ENCODE data around the gene CDH13. TPM values are rescaled to one million over a fixed set of nuclear protein-coding genes. Genes with fewer than 3 reads are reported as not detected.

The CDH13 gene
- polyA plus RNA-seq, 3 donors = 1.0 to 7.7 (median 2.8) TPM

- 73 to 91% (median 83%) methylated on average over 3 of the region's 3 CpGs for WGBS, 3 donors
- no peak overlapping the region for H3K27ac ChIP-seq (ENCODE audit: low read depth, low read length)
Observed at GRCh38 chr16:83443972-83444371, 817.2 kb downstream of the CDH13 start.

- 32 to 85% (median 69%) methylated on average over 2 of the region's 2 CpGs for WGBS, 3 donors
- no peak overlapping the region for H3K27ac ChIP-seq (ENCODE audit: low read depth, low read length)
Observed at GRCh38 chr16:83447560-83447959, 820.8 kb downstream of the CDH13 start.

- no peak overlapping the region for H3K27ac ChIP-seq (ENCODE audit: low read depth, low read length)
- 69 to 84% (median 83%) methylated on average over 12 of the region's 12 CpGs for WGBS, 3 donors
Observed at GRCh38 chr16:83449861-83450260, 823.1 kb downstream of the CDH13 start.

GRCh38 chr16:83453977-83454376 lies 827.2 kb downstream of the CDH13 start:
- no peak overlapping the region for H3K27ac ChIP-seq (ENCODE audit: low read depth, low read length)
- 49 to 68% (median 57%) methylated on average over 2 of the region's 2 CpGs for WGBS, 3 donors

- WGBS, 3 donors = 64 to 83% (median 81%) methylated on average over 6 of the region's 6 CpGs
- no peak overlapping the region for H3K27ac ChIP-seq (ENCODE audit: low read depth, low read length)
Observed at GRCh38 chr16:83455716-83456115, 828.9 kb downstream of the CDH13 start.

- H3K27ac ChIP-seq (ENCODE audit: low read depth, low read length) = no peak overlapping the region
- WGBS, 3 donors = 63 to 78% (median 75%) methylated on average over 8 of the region's 8 CpGs
Observed at GRCh38 chr16:83456934-83457333, 830.2 kb downstream of the CDH13 start.

- no peak overlapping the region for H3K27ac ChIP-seq (ENCODE audit: low read depth, low read length)
- 72 to 74% (median 73%) methylated on average over 4 of the region's 4 CpGs for WGBS, 3 donors
Observed at GRCh38 chr16:83458612-83459011, 831.8 kb downstream of the CDH13 start.

GRCh38 chr16:83464991-83465390 lies 838.2 kb downstream of the CDH13 start:
- 44 to 68% (median 63%) methylated on average over 6 of the region's 6 CpGs for WGBS, 3 donors
- H3K27ac ChIP-seq (ENCODE audit: low read depth, low read length) = no peak overlapping the region

- H3K27ac ChIP-seq (ENCODE audit: low read depth, low read length) = no peak overlapping the region
- 61 to 74% (median 68%) methylated on average over 3 of the region's 3 CpGs for WGBS, 3 donors
Observed at GRCh38 chr16:83470416-83470815, 843.6 kb downstream of the CDH13 start.

- H3K27ac ChIP-seq (ENCODE audit: low read depth, low read length) = no peak overlapping the region
- WGBS, 3 donors = 51 to 57% (median 51%) methylated on average over 7 of the region's 7 CpGs
Observed at GRCh38 chr16:83472776-83473501, 846.2 kb downstream of the CDH13 start.

- WGBS, 3 donors = 68 to 84% (median 78%) methylated on average over 2 of the region's 2 CpGs
Observed at GRCh38 chr16:83473926-83474650, 847.3 kb downstream of the CDH13 start.

GRCh38 chr16:83475108-83475507 lies 848.3 kb downstream of the CDH13 start:
- no peak overlapping the region for H3K27ac ChIP-seq (ENCODE audit: low read depth, low read length)
- WGBS, 3 donors = 70 to 80% (median 70%) methylated on average over 5 of the region's 5 CpGs

More at GRCh38 chr16:83473926-83474650, 847.3 kb downstream of the CDH13 start:
- H3K27ac ChIP-seq (ENCODE audit: low read depth, low read length) = no peak overlapping the region

- H3K27ac ChIP-seq (ENCODE audit: low read depth, low read length) = no peak overlapping the region
- 52 to 78% (median 69%) methylated on average over 7 of the region's 7 CpGs for WGBS, 3 donors
Observed at GRCh38 chr16:83481589-83481988, 854.8 kb downstream of the CDH13 start.

- WGBS, 3 donors = 51 to 70% (median 67%) methylated on average over 9 of the region's 9 CpGs
- no peak overlapping the region for H3K27ac ChIP-seq (ENCODE audit: low read depth, low read length)
Observed at GRCh38 chr16:83482545-83483162, 855.9 kb downstream of the CDH13 start.

- 12 to 59% (median 46%) methylated on average over 2 of the region's 2 CpGs for WGBS, 3 donors
- no peak overlapping the region for H3K27ac ChIP-seq (ENCODE audit: low read depth, low read length)
Observed at GRCh38 chr16:83490073-83490472, 863.3 kb downstream of the CDH13 start.

- 73 to 91% (median 87%) methylated on average over 1 of the region's 1 CpG for WGBS, 3 donors
Observed at GRCh38 chr16:83494459-83494858, 867.7 kb downstream of the CDH13 start.

GRCh38 chr16:83501481-83501880 lies 874.7 kb downstream of the CDH13 start:
- no peak overlapping the region for H3K27ac ChIP-seq (ENCODE audit: low read depth, low read length)
- whole genome bisulfite sequencing, 3 donors = 75 to 87% (median 83%) methylated on average over 4 of the region's 4 CpGs

More at GRCh38 chr16:83494459-83494858, 867.7 kb downstream of the CDH13 start:
- H3K27ac ChIP-seq (ENCODE audit: low read depth, low read length) = no peak overlapping the region

GRCh38 chr16:83508295-83508694 lies 881.5 kb downstream of the CDH13 start:
- 86 to 92% (median 90%) methylated on average over 6 of the region's 6 CpGs for WGBS, 3 donors
- no peak overlapping the region for H3K27ac ChIP-seq (ENCODE audit: low read depth, low read length)

GRCh38 chr16:83509316-83509715 lies 882.5 kb downstream of the CDH13 start:
- no peak overlapping the region for H3K27ac ChIP-seq (ENCODE audit: low read depth, low read length)
